ENCODE data around the gene CLCA2.

GRCh38 chr1:86429122-86429725, 5.3 kb downstream of the CLCA2 start:
- TF ChIP-seq CTCF (conservative IDR thresholded peaks at IDR 0.05; ENCODE audit: low read depth, low read length) (no peak), EZH2 (IDR thresholded peaks at IDR 0.05; ENCODE audit: borderline replicate concordance, low read depth, low read length, poor library complexity, severe bottlenecking) (no peak)

Measured in A673 (cell line).